Right lobe of liver (tissue), 6 donors: ENCODE data around the gene MAGI1. TPM values are rescaled to one million over a fixed set of nuclear protein-coding genes. Genes with fewer than 3 reads are reported as not detected.
A peak's percentile ranks its signal among the peaks of the same experiment; 100 is the strongest.

Experiments used
- ATAC-seq, 4 donors: fragments of 200-7000 bp; cut with Tn5 transposase; one replicate each; pipeline ENCODE4 v1.9.1; 2020; ENCODE audit warnings: mild to moderate bottlenecking in 4 of 4, moderate library complexity in 4 of 4
- DNase-seq, 3 donors: peaks; one replicate each; pipeline ENCODE4 v3.0.0-alpha.2; 2020
- H3K27ac ChIP-seq, 3 donors: fragments of 200-600 bp; one replicate each; pipeline ENCODE4 v1.8.0; 2022
- H3K27me3 ChIP-seq, 2 donors: fragments of 200-600 bp; one replicate each; pipeline ENCODE4 v1.8.0; 2022
- H3K36me3 ChIP-seq, 4 donors: fragments of 200-600 bp; sonication (generic) in 1 of 4; one replicate each; pipeline versions ENCODE4 v1.5.1 to v1.8.0; 2017 to 2022; ENCODE audit warnings: control low read depth in 1 of 4
- H3K4me1 ChIP-seq, 4 donors: fragments of 200-600 bp; sonication (generic) in 1 of 4; one replicate each; pipeline versions ENCODE4 v1.5.1 to v1.8.0; 2017 to 2022; ENCODE audit warnings: control low read depth in 1 of 4
- H3K4me3 ChIP-seq, 3 donors: fragments of 200-600 bp; one replicate each; pipeline ENCODE4 v1.8.0; 2022
- H3K9me3 ChIP-seq, 4 donors: fragments of 200-600 bp; sonication (generic) in 1 of 4; one replicate each; pipeline versions ENCODE4 v1.5.1 to v1.8.0; 2017 to 2022; ENCODE audit warnings: control low read depth in 1 of 4
- CTCF ChIP-seq, 4 donors: fragments of 200-600 bp in 3 of 4; fragments of 450-650 bp in 1 of 4; IDR thresholded peaks; one replicate each; pipeline versions ENCODE4 v1.5.1 to v1.8.0; 2016 to 2022; ENCODE audit warnings: antibody characterized with exemption in 4 of 4, mild to moderate bottlenecking in 2 of 4
- POLR2A ChIP-seq: fragments of 450-650 bp; IDR thresholded peaks from one replicate; pipeline ENCODE4 v1.6.1; 2017; ENCODE audit warnings: antibody characterized with exemption, mild to moderate bottlenecking
- WGBS: methylation state at CpG from one replicate; pipeline ENCODE4 v1.1.6; 2018; ENCODE audit warnings: low coverage, low lambda C conversion rate; ENCODE audit not compliant: insufficient coverage; ENCODE audit errors: missing lambda C conversion rate; 5-methylcytosine and 5-hydroxymethylcytosine counted together
- intact Hi-C, 2 donors: fragments of 100-400 bp; cut with DNase I; formaldehyde crosslinking; loops; one replicate each; pipeline versions ENCODE4 v1.11.2 to v1.14.1; 2022
- total RNA-seq, 6 experiments: library from RNA; depleted of rRNA in 2 of 6; stranded (reverse); fragments of >200 nt in 2 of 6; fragmentation: NEBNext Ultra II Directional in 3 of 6; extraction: Animal tissue kit (Norgen Biotek cat#: 25700) in 3 of 6; gene quantifications; one replicate each; pipeline versions ENCODE4 v1.1.0 to v1.2.4, GENCODE V29; 2016 to 2023
- donor health status: DM: no; HTN: yes; CAD: no.
- donor health status: DM: no; HTN: no; CAD: no.
- donor health status: DM: no; HTN: no; CAD: no.
- donor health status: DM: no; HTN: yes; CAD: no.
- donor health status: DM: no; HTN: yes; CAD: no.

Gene MAGI1
- total RNA-seq, 6 experiments from 2014 or later = 22.6 to 37.7 (median 26.9) TPM

- TF ChIP-seq POLR2A = no peak
- TF ChIP-seq CTCF (IDR thresholded peaks at IDR 0.05) = no peak
- 84% methylated on average over 7 of the region's 9 CpGs for WGBS
- no peak for DNase-seq
- H3K4me3 ChIP-seq = no peak overlapping the region
- intact Hi-C loops = no loop called here
- no peaks in the 10 kb centered on the region for H3K36me3 ChIP-seq
- H3K9me3 ChIP-seq = no peaks in the 10 kb centered on the region
- ATAC-seq = no peak
- H3K27me3 ChIP-seq = no peaks in the 10 kb centered on the region
- H3K27ac ChIP-seq = no peak overlapping the region
- H3K4me1 ChIP-seq = no peaks in the 10 kb centered on the region
Observed at GRCh38 chr3:65761446-65762234, 277.1 kb downstream of the MAGI1 start.

- DNase-seq (no peak), ATAC-seq (no peak)
- no peaks in the 10 kb centered on the region for H3K9me3 ChIP-seq
- H3K4me1 ChIP-seq = no peaks in the 10 kb centered on the region
- H3K4me3 ChIP-seq = no peak overlapping the region
- no peaks in the 10 kb centered on the region for H3K36me3 ChIP-seq
- intact Hi-C loops = no loop called here
- no peaks in the 10 kb centered on the region for H3K27me3 ChIP-seq
- TF ChIP-seq CTCF (IDR thresholded peaks at IDR 0.05) = no peak
- TF ChIP-seq POLR2A = no peak
- no peak overlapping the region for H3K27ac ChIP-seq
- WGBS = 57% methylated on average over 3 of the region's 3 CpGs
Observed at GRCh38 chr3:65758876-65759598, 279.7 kb downstream of the MAGI1 start.

- H3K27me3 ChIP-seq = no peaks in the 10 kb centered on the region
- no peak overlapping the region for H3K27ac ChIP-seq
- no peaks in the 10 kb centered on the region for H3K9me3 ChIP-seq
- DNase-seq = no peak
- no peaks in the 10 kb centered on the region for H3K4me1 ChIP-seq
- ATAC-seq = no peak
- TF ChIP-seq CTCF (IDR thresholded peaks at IDR 0.05) = no peak
- TF ChIP-seq POLR2A = no peak
- WGBS = 62% methylated on average over 5 of the region's 5 CpGs
- no peak overlapping the region for H3K4me3 ChIP-seq
- no peaks in the 10 kb centered on the region for H3K36me3 ChIP-seq
- intact Hi-C loops = no loop called here
Observed at GRCh38 chr3:65758438-65758837, 280.3 kb downstream of the MAGI1 start.

GRCh38 chr3:65752636-65753035 lies 286.1 kb downstream of the MAGI1 start:
- H3K36me3 ChIP-seq = no peaks in the 10 kb centered on the region
- TF ChIP-seq POLR2A (no peak), CTCF (IDR thresholded peaks at IDR 0.05) (no peak)
- WGBS = 71% methylated on average over 1 of the region's 1 CpG
- DNase-seq (no peak), ATAC-seq (peak in 2 of 4 donors; percentile 26 to 44)
- no peak overlapping the region for H3K27ac ChIP-seq
- no peak overlapping the region for H3K4me3 ChIP-seq
- intact Hi-C loops = no loop called here
- H3K4me1 ChIP-seq = no peaks in the 10 kb centered on the region
- H3K27me3 ChIP-seq = no peaks in the 10 kb centered on the region
- no peaks in the 10 kb centered on the region for H3K9me3 ChIP-seq
